NOMO-1 treated with dmso at 0.1 percent for 144 hours (cell line): ENCODE results near the gene ANAPC16.
"Not testable (repeated sequence)": the region's sequence is repeated elsewhere in the genome, so short reads cannot be mapped to it uniquely, and the experiment has no call there.

Experiments
- DNase-seq: peaks from one replicate; lab custom pipeline; 2025; ENCODE audit not compliant: unreplicated experiment; lab: John Stamatoyannopoulos, UW

Gene ANAPC16

GRCh38 chr10:72261784-72262404 lies 46.1 kb downstream of the ANAPC16 start:
- DNase-seq: no peak

- no peak for DNase-seq
Observed at GRCh38 chr10:72263613-72264241, 47.9 kb downstream of the ANAPC16 start.

GRCh38 chr10:72264536-72264935 lies 48.7 kb downstream of the ANAPC16 start:
- no peak for DNase-seq

- no peak for DNase-seq
Observed at GRCh38 chr10:72265508-72265907, 49.7 kb downstream of the ANAPC16 start.

- no peak for DNase-seq
Observed at GRCh38 chr10:72265990-72266865, 50.4 kb downstream of the ANAPC16 start.

GRCh38 chr10:72267381-72267780 lies 51.6 kb downstream of the ANAPC16 start:
- no peak for DNase-seq

GRCh38 chr10:72267819-72268399 lies 52.1 kb downstream of the ANAPC16 start:
- no peak for DNase-seq

- not testable (repeated sequence) for DNase-seq
Observed at GRCh38 chr10:72268475-72269200, 52.8 kb downstream of the ANAPC16 start.

- DNase-seq: no peak
Observed at GRCh38 chr10:72270607-72271281, 54.9 kb downstream of the ANAPC16 start.

GRCh38 chr10:72272689-72273409 lies 57.0 kb downstream of the ANAPC16 start:
- DNase-seq: peak; percentile 15

- peak; percentile 98 for DNase-seq
Observed at GRCh38 chr10:72273410-72274212, 57.8 kb downstream of the ANAPC16 start, which contains the start of gene DDIT4. DDIT4 (plus strand) TSS chr10:72273924; CDS start chr10:72274217, 293 bp downstream.

- no peak for DNase-seq
Observed at GRCh38 chr10:72274213-72274729, 58.5 kb downstream of the ANAPC16 start.

- DNase-seq: peak; percentile 29
Observed at GRCh38 chr10:72274730-72275350, 59.0 kb downstream of the ANAPC16 start.

GRCh38 chr10:72275351-72276012 lies 59.7 kb downstream of the ANAPC16 start:
- DNase-seq: no peak

- DNase-seq: no peak
Observed at GRCh38 chr10:72276013-72276387, 60.2 kb downstream of the ANAPC16 start.

- no peak for DNase-seq
Observed at GRCh38 chr10:72276421-72277339, 60.9 kb downstream of the ANAPC16 start.
